AG20443 (cell line): ENCODE data around the gene LTV1.

ENCODE experiments used
- DNase-seq: peaks from one replicate; pipeline ENCODE4 v3.0.0; 2012; ENCODE audit warnings: low spot score, mixed read lengths

The LTV1 gene

DNA sequence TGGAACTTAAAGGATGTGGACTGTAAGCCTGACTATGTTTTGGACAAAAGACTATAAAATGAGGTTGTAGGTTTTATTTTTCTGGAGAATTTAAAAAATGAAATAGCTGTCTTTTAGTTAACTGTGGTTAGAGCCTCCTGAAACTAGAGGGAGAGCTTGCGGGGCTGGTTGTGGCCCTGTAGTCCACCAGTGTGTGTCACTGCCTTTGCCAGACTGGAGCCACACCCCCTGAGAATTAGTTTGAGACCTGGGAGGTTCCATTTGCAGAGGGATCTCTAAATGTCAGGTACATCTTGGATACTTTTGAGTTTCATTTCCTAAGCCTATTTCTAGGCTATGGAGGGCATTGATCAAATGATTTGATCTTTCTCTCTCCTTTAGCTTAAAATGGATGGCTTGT, 42.0 kb downstream of the LTV1 start:
- DNase-seq, result no peak

DNA sequence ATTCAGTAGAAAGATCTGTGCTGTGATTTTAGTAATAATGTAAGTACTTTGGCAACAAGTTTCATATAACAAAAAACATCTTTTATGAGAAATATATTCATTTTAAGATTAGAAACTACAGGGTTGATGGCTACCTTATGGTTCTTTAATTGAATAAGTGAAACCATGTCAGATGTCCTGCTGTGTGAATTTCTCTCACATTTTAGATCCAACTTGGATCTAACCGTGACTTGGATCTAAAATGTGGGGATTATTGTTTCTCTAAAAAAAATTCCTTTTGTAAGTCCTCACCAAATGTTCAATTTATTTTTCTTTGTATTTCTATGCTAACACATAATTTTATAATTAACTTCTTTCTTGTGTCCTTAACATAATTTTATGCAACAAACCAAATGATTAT, 51.5 kb downstream of the LTV1 start:
- no peak for DNase-seq

DNA sequence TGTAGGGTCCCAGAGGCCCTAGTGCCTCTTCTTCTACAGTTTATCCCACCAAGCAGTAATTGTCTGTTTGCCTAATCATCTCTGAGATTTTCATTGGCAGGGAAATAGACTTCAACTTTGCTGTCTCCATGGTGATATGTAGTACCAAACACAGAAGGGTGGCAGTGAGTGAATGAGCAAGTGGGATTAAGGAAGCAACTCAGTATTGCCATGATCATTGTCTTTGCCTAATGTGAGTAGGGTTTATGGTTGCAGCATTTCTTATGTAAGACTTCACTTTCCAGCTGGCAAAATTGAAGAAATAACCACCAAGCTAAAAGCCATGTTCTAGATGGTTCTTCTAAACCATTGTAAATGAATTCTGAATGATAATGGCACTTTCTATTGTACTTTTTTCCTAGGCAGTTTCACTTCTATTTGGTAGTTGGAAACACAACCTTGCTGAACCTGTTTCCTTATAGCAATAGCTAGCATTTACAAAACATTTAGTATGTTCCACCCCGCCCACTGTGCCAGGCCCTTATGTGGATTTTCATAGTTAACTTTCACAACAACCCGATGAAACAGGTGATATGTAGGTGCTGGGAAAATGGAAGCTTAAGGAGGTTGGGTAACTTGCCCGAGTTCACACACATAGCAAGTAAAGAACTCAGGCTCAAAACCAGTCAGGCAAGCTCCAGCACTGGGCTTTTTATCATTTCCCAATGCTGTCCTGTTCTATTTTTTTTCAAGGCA, 53.2 kb downstream of the LTV1 start:
- DNase-seq, result no peak

DNA sequence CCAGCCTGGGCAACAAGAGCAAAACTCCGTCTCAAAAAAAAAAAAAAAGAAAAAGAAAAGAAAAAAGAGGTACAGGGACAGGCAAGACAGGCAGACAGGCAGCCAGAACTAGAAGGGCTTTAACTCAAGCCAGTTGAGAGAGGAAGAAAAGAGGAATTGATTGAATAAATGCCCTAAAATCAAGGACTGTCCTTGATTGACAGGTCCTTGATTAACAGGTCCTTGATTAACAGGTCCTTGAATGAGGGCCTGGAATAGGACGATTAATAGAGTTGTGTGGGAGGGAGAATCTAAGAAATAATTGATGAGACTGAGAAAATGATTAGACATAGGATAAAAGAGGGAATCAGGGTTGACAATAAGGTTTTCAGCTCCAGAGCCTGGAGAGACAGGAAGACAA, 57.2 kb downstream of the LTV1 start:
- no peak for DNase-seq

DNA sequence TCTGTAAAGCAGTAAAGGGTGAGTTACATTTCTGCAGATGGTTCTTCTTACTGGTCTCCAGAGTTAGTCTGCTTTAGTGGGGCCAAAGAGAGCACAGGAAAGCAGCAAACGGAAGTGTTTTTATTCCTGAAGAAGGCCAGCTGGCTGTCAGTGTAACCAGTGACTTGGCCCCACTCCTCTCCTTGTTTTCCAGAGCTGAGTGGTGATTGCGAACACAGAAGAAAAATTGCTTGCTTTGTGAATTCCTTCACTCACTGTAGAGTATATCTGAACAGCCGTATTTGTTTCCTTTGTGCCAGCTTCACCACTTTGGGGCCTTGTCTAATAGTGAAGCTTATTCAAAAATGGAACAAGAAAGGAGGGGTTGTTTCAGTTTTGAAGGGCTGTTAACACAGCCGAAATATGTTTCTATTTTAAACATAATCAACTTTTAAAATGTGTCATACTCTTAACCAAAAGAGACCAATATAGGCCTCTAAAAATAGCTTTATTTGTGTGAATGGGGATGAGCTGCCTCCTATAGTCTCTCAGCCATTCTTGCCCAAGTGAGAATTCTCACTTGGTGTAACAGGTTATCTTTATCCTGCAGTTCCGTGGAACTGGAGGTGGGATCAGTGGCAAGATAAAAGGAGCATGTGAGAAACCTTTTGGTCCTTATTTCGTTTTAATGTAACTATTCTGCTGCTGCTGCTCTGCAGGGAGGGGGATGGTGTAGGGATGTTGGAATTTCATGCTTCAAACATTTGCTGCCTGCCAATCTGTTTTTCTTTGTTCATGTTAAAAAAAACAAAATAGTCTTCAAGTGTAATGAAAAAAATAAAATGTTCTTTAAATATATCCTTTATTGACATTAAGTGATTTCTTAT, 59.0 kb downstream of the LTV1 start:
- peak; percentile 40 for DNase-seq

DNA sequence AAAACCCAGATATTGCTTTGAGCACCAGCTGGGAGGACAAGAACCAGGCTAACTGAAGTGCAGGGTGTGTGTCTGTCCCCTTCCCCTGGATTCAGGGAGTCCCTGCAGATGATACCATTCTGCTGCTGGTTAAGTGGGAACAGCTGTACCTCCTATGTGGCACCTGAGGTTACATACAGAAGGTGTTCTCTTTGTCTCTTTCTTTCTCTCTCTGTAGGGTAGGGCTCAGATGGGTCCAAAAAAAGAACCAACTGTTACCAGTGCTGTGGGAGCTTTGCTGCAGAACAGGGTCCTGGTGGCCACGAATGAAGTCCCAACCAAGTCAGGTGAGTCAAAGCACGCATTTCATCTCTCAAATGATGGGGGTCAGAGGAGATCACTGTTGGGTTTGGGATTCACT, 59.7 kb downstream of the LTV1 start:
- DNase-seq, result no peak

DNA sequence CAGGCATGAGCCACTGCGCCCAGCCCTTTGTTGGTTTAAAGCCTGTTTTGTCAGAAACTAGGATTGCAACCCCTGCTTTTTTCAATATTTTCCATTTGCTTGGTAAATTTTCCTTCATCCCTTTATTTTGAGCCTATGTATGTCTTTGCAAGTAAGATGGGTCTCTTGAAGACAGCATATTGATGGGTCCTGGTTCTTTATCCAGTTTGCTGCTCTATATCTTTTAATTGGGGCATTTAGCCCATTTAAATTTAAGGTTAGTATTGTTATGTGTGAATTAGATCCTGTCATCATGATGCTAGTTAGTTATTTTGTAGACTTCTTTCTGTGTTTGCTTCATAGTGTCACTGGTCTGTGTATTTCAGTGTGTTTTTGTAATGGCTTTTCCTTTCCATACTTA, 67.9 kb downstream of the LTV1 start:
- DNase-seq, result no peak

DNA sequence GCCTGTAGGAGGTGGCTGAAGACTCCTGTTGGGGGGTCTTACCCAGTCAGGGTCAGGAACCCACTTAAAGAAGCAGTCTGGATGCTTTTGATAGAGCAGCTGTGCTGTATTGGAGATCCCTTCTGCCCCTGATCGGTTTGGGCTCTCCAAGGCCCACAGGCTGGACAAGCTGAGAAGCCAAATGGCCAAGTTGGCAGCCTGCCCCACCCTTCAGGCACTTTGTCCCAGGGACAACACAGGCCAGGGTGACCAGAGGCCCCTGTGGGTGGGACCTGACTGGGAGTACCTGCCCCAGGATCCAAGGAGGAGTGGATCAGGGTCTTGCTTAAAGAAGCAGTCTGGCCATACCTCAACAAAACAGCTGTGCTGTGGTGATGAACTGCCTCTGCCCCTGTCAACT, 69.5 kb downstream of the LTV1 start:
- no peak for DNase-seq
